H9 (cell line): ENCODE measurements around the gene PCBP4. TPM values are rescaled to one million over a fixed set of nuclear protein-coding genes. Genes with fewer than 3 reads are reported as not detected.

Experiments used
- DNase-seq: peaks from one replicate; pipeline ENCODE4 v3.0.0-alpha.2; 2017
- H2AFZ ChIP-seq: one replicate; pipeline ENCODE4 v1.6.1; 2013; ENCODE audit warnings: mild to moderate bottlenecking, low read length, control low read depth, moderate library complexity
- H2AK5ac ChIP-seq: 2 replicates; pipeline ENCODE4 v1.6.1; 2013; ENCODE audit warnings: low read length, control low read depth, mixed read lengths; ENCODE audit not compliant: insufficient read length
- H2BK120ac ChIP-seq: one replicate; pipeline ENCODE4 v1.6.1; 2013; ENCODE audit warnings: low read depth, mild to moderate bottlenecking, low read length, control low read depth, inconsistent platforms; ENCODE audit not compliant: poor library complexity, severe bottlenecking
- H2BK12ac ChIP-seq: 2 replicates; pipeline ENCODE4 v1.6.1; 2013; ENCODE audit warnings: low read length, control low read depth, mixed read lengths, low read depth; ENCODE audit not compliant: insufficient read length
- H2BK15ac ChIP-seq: 2 replicates; pipeline ENCODE4 v1.6.1; 2013; ENCODE audit warnings: low read depth, low read length, control low read depth
- H2BK20ac ChIP-seq: one replicate; pipeline ENCODE4 v1.6.1; 2013; ENCODE audit warnings: low read depth, mild to moderate bottlenecking, low read length, control low read depth, inconsistent platforms; ENCODE audit not compliant: poor library complexity, severe bottlenecking
- H2BK5ac ChIP-seq: 2 replicates; pipeline ENCODE4 v1.6.1; 2013; ENCODE audit warnings: low read length, control low read depth, mixed read lengths; ENCODE audit not compliant: insufficient read length
- H3K14ac ChIP-seq: 2 replicates; pipeline ENCODE4 v1.6.1; 2013; ENCODE audit warnings: low read length, control low read depth; ENCODE audit not compliant: insufficient read depth
- H3K18ac ChIP-seq: 2 replicates; pipeline ENCODE4 v1.6.1; 2013; ENCODE audit warnings: low read depth, mild to moderate bottlenecking, mixed read lengths, low read length, control low read depth; ENCODE audit not compliant: insufficient read length
- H3K23ac ChIP-seq: 2 replicates; pipeline ENCODE4 v1.6.1; 2013; ENCODE audit warnings: low read length, control low read depth, mixed read lengths, low read depth; ENCODE audit not compliant: insufficient read length
- H3K23me2 ChIP-seq: 2 replicates; pipeline ENCODE4 v1.6.1; 2013; ENCODE audit warnings: low read depth, mild to moderate bottlenecking, mixed read lengths, low read length, control low read depth; ENCODE audit not compliant: insufficient read length, poor library complexity, severe bottlenecking
- H3K27ac ChIP-seq: 2 replicates; pipeline ENCODE4 v1.5.1; 2013; ENCODE audit warnings: low read length, control low read depth, mixed read lengths, low read depth; ENCODE audit not compliant: insufficient read length
- H3K27me3 ChIP-seq: 2 replicates; pipeline ENCODE4 v1.6.1; 2013; ENCODE audit warnings: low read length, control low read depth, inconsistent platforms; ENCODE audit not compliant: insufficient read depth
- H3K4ac ChIP-seq: 2 replicates; pipeline ENCODE4 v1.6.1; 2013; ENCODE audit warnings: low read depth, mild to moderate bottlenecking, control low read depth, inconsistent platforms, low read length, moderate library complexity
- H3K4me1 ChIP-seq: 2 replicates; pipeline ENCODE4 v1.6.1; 2013; ENCODE audit warnings: low read length, control low read depth, inconsistent platforms; ENCODE audit not compliant: insufficient read depth
- H3K4me2 ChIP-seq: 2 replicates; pipeline ENCODE4 v1.6.1; 2013; ENCODE audit warnings: low read length, control low read depth, mixed read lengths; ENCODE audit not compliant: insufficient read length, insufficient read depth
- H3K56ac ChIP-seq: 2 replicates; pipeline ENCODE4 v1.6.1; 2013; ENCODE audit warnings: low read depth, mild to moderate bottlenecking, mixed read lengths, low read length, control low read depth; ENCODE audit not compliant: insufficient read length
- H3K79me1 ChIP-seq: 2 replicates; pipeline ENCODE4 v1.6.1; 2013; ENCODE audit warnings: low read depth, mild to moderate bottlenecking, moderate library complexity, low read length, control low read depth, inconsistent platforms; ENCODE audit not compliant: insufficient read depth, poor library complexity, severe bottlenecking
- H3K79me2 ChIP-seq: 2 replicates; pipeline ENCODE4 v1.6.1; 2013; ENCODE audit warnings: low read length, control low read depth, inconsistent platforms; ENCODE audit not compliant: insufficient read depth
- H3K9ac ChIP-seq: 2 replicates; pipeline ENCODE4 v1.6.1; 2013; ENCODE audit warnings: low read length, control low read depth, mixed read lengths; ENCODE audit not compliant: insufficient read length; ENCODE audit errors: extremely low read depth
- H3K9me3 ChIP-seq: one replicate; pipeline ENCODE4 v1.6.1; 2013; ENCODE audit warnings: low read depth, low read length, inconsistent platforms; ENCODE audit not compliant: control insufficient read depth
- H3T11ph ChIP-seq: one replicate; pipeline ENCODE4 v1.6.1; 2013; ENCODE audit warnings: mild to moderate bottlenecking, low read length, control low read depth, inconsistent platforms
- H4K20me1 ChIP-seq: one replicate; pipeline ENCODE4 v1.6.1; 2013; ENCODE audit not compliant: control insufficient read depth, insufficient read length, insufficient read depth
- H4K5ac ChIP-seq: 2 replicates; pipeline ENCODE4 v1.6.1; 2013; ENCODE audit warnings: low read depth, mild to moderate bottlenecking, mixed read lengths, low read length, control low read depth; ENCODE audit not compliant: insufficient read length
- H4K8ac ChIP-seq: replicated peaks from 2 replicates; pipeline ENCODE4 v1.6.1; 2013; ENCODE audit warnings: low read length, control low read depth, mixed read lengths, low read depth; ENCODE audit not compliant: insufficient read length
- H4K91ac ChIP-seq: 2 replicates; pipeline ENCODE4 v1.6.1; 2013; ENCODE audit warnings: low read depth, mild to moderate bottlenecking, moderate library complexity, mixed read lengths, low read length, control low read depth; ENCODE audit not compliant: insufficient read length
- H3K27ac Mint-ChIP-seq, 3 experiments: 2 replicates in 2 of 3; 3 replicates in 1 of 3; pipeline ENCODE4 v1.8.0; 2020 to 2021; ENCODE audit warnings: mixed read lengths in 3 of 3, mild to moderate bottlenecking in 1 of 3, moderate library complexity in 1 of 3
- H3K27me3 Mint-ChIP-seq: 2 replicates; pipeline ENCODE4 v1.8.0; 2021; ENCODE audit warnings: low read depth, mild to moderate bottlenecking, moderate library complexity, mixed read lengths
- H3K36me3 Mint-ChIP-seq, 3 experiments: 2 replicates in 2 of 3; 3 replicates in 1 of 3; pipeline ENCODE4 v1.8.0; 2020 to 2021; ENCODE audit warnings: low read depth in 3 of 3, mixed read lengths in 3 of 3; ENCODE audit not compliant: insufficient read depth in 1 of 3
- H3K4me1 Mint-ChIP-seq, 2 experiments: 2 replicates each; pipeline ENCODE4 v1.8.0; 2020; ENCODE audit warnings: mixed read lengths in 2 of 2
- H3K4me3 Mint-ChIP-seq, 2 experiments: 2 replicates in 1 of 2; 3 replicates in 1 of 2; pipeline ENCODE4 v1.8.0; 2020 to 2021; ENCODE audit warnings: mild to moderate bottlenecking in 2 of 2, mixed read lengths in 2 of 2, moderate library complexity in 1 of 2
- H3K9me3 Mint-ChIP-seq, 2 experiments: 2 replicates in 1 of 2; 3 replicates in 1 of 2; pipeline ENCODE4 v1.8.0; 2020; ENCODE audit warnings: mild to moderate bottlenecking in 2 of 2, mixed read lengths in 2 of 2, moderate library complexity in 1 of 2
- WGBS: extraction: QIAGEN DNeasy Blood & Tissue Kit; methylation state at CpG from one replicate; pipeline ENCODE4 v1.1.7; 2013; ENCODE audit warnings: missing lambda C conversion rate, low lambda C conversion rate, mixed read lengths; ENCODE audit not compliant: insufficient read length; ENCODE audit errors: extremely low coverage; 5-methylcytosine and 5-hydroxymethylcytosine counted together
- total RNA-seq: library from RNA; stranded (reverse); gene quantifications from 2 replicates; pipeline ENCODE4 v1.2.1, GENCODE V29; 2021
- TF ChIP-seq, protein P1 (sequence below): fragments of 200-600 bp; sonication (generic); conservative IDR thresholded peaks from 3 replicates; pipeline ENCODE4 v1.8.0; 2021; ENCODE audit warnings: antibody characterized with exemption, mild to moderate bottlenecking

Gene PCBP4
- total RNA-seq, 1 experiment from 2014 or later = 24.6 TPM

DNA sequence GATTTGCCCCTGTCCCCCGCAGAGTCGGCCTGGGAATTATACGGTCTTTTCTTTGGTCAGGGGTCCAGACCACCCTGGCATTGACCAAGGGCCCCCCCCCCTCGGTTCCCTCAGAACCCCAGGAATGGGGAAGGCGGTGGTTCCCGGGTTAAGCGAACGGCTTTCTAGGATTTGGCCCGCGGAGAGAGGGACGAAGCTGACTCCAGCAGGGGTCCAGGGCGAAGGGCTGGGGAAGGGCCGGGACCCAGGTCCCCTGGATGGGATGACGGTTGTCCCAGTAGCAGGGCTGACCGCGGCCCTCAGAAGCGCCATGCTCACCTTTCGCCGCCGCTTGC lies 25.8 kb downstream of the PCBP4 start:
- peak overlapping the region; percentile 87 for H3K4me2 ChIP-seq
- no peak overlapping the region for H4K5ac ChIP-seq
- no peak overlapping the region for H3K27ac ChIP-seq
- WGBS = no CpG with 5 or more reads among the region's 20 CpGs
- Mint-ChIP-seq H3K36me3 (peaks cover 27 to 41% (median 38%) of the 10 kb centered on the region in 3 experiments; a peak in 6 of 7 replicates), H3K9me3 (no peaks in the 10 kb centered on the region; a peak in 1 of 5 replicates), H3K4me3 (peak overlapping the region; percentile 87 to 93), H3K27me3 (peaks cover 38% of the 10 kb centered on the region), H3K27ac (peak overlapping the region in 2 of 3 experiments; percentile 17 to 19; a peak in 1 of 7 replicates), H3K4me1 (peaks cover 17 to 18% of the 10 kb centered on the region in 2 experiments)
- TF ChIP-seq, protein P1, sequence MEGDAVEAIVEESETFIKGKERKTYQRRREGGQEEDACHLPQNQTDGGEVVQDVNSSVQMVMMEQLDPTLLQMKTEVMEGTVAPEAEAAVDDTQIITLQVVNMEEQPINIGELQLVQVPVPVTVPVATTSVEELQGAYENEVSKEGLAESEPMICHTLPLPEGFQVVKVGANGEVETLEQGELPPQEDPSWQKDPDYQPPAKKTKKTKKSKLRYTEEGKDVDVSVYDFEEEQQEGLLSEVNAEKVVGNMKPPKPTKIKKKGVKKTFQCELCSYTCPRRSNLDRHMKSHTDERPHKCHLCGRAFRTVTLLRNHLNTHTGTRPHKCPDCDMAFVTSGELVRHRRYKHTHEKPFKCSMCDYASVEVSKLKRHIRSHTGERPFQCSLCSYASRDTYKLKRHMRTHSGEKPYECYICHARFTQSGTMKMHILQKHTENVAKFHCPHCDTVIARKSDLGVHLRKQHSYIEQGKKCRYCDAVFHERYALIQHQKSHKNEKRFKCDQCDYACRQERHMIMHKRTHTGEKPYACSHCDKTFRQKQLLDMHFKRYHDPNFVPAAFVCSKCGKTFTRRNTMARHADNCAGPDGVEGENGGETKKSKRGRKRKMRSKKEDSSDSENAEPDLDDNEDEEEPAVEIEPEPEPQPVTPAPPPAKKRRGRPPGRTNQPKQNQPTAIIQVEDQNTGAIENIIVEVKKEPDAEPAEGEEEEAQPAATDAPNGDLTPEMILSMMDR = no peak
- no peak overlapping the region for H4K8ac ChIP-seq
- no peak overlapping the region for H3K18ac ChIP-seq
- no peak overlapping the region for H2BK120ac ChIP-seq
- H4K20me1 ChIP-seq = no peaks in the 10 kb centered on the region
- H2BK5ac ChIP-seq = no peak overlapping the region
- H2AK5ac ChIP-seq = no peak overlapping the region
- no peak overlapping the region for H2BK20ac ChIP-seq
- H4K91ac ChIP-seq = no peak overlapping the region
- no peak overlapping the region for H3K23ac ChIP-seq
- H3K79me2 ChIP-seq = peaks cover 10% of the 10 kb centered on the region
- H3K56ac ChIP-seq = no peak overlapping the region
- peaks cover 14% of the 10 kb centered on the region for H3K79me1 ChIP-seq
- H3K9me3 ChIP-seq = no peaks in the 10 kb centered on the region
- no peak overlapping the region for H2BK15ac ChIP-seq
- no peak overlapping the region for H2AFZ ChIP-seq
- H3K23me2 ChIP-seq = peaks cover 16% of the 10 kb centered on the region
- H3K27me3 ChIP-seq = no peaks in the 10 kb centered on the region
- no peak overlapping the region for H3K14ac ChIP-seq
- H3K4ac ChIP-seq = no peak overlapping the region
- H3K9ac ChIP-seq = peak overlapping the region; percentile 65
- H3T11ph ChIP-seq = no peak overlapping the region
- H3K4me1 ChIP-seq = 0 out of 2 replicates have a peak, but pooled peaks cover 2% of the 10 kb centered on the region
- no peak for DNase-seq
- H2BK12ac ChIP-seq = no peak overlapping the region
